ENCODE data around the gene MTNR1A.
"Not testable (repeated sequence)": the region's sequence is repeated elsewhere in the genome, so short reads cannot be mapped to it uniquely, and the experiment has no call there.

MTNR1A gene

DNA sequence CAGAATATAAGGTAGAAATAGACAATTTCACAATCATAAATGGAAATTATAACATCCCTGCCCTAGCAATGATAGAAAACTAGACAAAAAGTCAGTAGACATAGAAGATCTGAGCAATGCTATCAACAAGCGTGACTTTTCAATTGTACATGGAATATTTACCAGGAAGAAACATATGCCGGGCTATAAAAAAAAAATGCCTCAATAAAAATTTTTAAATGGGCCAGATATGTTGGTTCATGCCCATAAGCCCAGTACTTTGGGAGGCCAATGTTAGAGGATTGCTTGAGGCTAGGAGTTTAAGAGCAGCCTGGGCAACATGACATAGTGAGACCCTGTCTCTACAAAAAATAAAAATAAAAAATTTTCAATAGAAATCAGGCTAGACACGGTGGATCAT, 5.3 kb upstream of the MTNR1A start:
- no peak for DNase-seq

DNA sequence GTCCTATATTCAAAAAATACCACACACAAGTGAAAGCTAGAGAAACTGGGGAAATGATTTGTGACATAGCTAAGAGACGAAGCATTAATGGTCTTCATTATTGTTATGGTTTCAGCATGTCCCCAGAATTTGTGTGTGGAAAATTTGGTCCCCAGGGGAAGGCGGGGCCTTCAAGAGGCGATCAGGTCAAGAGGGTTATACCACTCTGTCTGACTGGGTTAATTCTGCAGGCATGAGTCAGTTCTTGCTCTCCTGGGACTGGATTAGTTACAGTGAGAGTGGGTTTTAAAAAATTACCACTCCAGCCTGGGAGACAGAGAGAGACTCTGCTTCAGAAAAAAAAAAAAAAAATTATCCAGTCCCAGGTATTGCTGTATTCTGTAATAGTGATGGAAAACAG, 2.1 kb upstream of the MTNR1A start:
- DNase-seq = no peak

DNA sequence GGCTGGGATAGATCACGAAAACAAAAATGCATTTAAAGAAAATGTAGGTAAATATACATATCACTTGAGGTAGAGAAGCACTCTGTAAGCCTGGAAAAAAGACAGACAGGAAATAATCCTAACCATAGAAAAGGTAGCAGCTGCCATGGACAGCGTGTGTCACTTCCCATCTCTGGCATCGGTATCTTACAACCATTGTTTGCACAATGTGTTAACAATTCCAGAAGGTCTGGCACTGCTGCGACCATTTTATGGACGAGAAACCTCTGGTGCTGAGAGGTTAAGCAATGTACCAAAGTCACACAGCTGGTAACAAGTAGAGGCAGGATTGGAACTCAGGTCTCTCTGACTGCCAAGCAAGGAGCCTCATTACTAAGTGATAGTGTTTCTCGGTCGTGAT, 1.7 kb upstream of the MTNR1A start:
- no peak for DNase-seq

DNA sequence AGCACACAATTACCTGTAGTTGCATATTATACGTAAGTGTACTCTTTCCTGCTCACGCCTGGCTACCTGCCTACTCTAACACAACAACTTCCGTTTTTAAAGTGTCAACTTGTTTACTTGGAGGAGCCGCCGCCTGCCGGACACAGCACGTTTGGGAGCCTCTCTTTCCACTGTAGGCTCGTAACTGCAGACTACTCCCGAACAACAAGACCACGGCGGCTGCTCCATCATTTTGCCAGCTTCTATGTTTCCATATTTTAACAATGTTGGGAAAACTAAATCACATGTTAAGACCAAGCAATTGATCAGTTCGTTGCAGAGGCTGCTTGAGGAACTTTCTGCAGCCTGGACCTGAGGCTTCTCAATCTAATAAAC, 841 bp downstream of the MTNR1A start:
- no peak for DNase-seq

DNA sequence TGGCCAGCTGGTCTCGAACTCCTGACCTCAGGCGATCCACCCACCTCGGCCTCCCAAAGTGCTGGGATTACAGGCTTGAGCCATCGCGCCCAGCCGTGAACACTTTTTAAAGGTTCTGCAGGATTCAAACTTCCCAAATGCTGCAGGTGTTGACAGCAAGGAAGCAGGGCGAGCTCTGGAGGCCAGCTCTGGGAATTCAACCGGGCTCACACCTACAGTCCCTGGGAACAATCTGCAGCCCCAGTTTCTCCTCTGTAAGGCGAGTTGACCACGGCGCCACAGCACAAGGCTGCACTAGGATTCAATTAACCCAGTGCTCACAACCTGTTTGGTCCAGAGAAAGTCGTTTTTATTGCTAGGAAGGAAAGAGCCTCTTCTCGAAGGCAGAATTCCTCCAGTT, 1.6 kb downstream of the MTNR1A start:
- DNase-seq = no peak

DNA sequence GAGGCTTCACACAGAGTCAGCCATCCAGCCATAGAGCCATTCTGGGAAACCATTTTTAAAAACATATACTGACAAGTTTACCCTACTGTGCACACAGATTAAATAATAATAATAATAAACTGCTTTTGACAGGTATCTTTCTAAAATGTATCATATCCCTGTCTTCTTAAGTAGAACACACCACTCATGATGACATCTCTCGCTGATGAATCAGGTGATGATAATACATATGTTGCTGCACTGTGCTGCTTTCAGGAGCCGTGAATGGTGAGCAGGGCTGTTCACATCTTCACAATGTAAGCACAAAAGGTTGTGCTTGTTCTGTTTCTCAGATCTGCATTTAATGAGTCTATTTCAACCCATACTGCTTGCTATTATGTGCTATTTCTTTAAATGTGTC, 3.5 kb downstream of the MTNR1A start:
- no peak for DNase-seq

DNA sequence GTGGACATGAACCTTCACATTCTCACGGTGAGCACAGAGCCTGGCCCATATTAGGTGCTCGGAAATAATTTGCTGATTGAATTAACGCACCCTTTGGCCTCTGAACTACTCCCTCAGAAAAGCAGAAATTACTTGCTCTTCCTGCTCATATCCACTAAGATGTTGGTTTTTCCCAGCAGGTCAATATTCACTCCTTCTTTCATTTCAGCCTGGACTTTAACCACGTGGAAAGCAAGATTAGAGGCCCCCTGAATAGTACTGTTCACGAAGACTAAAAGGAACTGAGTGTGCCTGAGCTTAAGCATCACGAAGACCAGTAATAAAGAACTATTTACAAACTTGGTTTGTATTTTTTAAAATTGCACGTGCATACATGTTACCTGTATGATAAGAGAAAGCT, 9.9 kb downstream of the MTNR1A start:
- DNase-seq = no peak

DNA sequence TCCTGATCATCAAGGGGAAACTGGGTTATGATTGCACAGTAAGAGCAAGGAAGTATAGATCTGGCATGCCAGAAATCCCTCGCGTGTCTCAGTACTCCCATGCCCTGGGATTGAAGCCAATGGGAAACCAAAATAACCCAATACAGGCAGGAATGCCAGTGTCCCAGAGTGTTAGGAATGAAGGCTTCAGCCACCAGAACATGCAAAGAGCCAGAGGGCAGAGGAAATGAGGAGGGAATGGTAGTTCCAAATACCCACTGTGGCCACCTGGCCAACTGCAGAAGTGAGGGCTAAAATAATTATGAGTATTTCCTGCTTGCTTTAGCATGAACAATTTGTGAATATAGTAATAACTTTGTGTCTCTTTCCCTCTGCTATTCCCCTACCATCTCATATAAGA, 12.2 kb downstream of the MTNR1A start:
- no peak for DNase-seq

DNA sequence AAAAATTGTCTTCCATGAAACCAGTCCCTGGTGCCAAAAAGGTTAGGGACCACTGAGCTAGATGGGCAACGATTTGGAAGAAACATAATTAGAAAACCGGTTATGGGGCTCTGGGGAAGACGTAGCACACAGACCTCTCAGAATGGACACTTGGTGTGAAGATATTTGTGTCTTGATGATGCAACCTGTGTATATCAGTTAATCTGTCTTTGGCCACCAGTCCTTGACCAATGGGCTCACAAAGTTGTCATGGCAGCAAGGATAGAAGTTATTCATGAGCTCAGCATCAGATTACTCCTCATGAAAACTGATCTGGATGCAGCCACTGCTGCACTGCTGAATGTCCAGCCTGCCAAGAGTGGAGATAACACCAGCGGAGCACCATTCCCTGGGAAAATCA, 13.6 kb downstream of the MTNR1A start:
- no peak for DNase-seq

DNA sequence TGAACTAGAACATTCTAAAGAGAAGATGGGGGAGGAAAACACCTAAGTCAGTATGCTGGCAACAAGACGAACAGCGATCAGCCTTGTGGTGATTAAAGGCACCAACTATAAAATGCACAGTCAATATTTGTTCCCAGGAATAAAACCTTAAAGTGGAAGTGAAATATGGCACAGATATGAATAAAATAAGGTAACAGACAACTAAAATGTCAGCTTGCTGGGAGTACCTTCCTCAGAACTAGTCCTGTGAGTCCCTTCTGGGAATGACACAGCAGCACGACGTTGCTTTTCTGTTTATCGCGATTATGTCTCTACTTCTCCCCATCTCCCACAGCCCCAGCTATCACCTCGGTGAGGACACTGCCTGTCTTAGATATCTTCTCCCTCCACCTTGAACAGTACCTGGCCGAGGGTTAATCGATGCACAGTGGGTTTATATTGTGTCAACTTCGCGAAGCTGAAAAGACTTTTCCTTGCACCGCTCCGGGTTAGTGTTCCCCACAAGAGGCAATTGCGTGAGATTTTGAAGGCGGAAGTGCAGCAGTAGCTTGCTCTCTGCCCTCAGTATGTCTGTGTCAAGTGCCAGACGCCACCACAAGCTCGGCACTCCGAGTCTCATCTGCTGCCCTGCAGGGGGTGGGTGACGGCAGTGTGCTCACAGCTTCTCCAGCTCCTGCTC, 17.4 kb downstream of the MTNR1A start:
- DNase-seq = no peak

DNA sequence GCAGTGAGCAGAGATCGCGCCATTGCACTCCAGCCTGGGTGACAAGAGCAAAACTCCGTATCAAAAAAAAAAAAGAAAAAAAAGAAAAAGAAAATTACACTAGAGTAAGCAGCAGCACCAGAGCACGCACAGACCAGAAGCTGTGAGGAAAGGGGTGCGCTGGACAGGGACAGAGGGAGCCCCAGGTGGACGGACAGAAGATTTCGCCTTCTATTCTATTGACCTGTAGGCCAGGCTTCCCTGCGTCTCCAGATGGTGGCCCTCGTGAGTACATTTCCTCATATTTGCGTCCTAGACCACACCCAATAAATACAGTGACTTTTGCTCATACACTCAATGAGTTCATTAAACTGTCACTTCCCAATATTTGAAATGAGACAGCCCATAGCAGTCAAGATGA, 19.1 kb downstream of the MTNR1A start:
- no peak for DNase-seq

DNA sequence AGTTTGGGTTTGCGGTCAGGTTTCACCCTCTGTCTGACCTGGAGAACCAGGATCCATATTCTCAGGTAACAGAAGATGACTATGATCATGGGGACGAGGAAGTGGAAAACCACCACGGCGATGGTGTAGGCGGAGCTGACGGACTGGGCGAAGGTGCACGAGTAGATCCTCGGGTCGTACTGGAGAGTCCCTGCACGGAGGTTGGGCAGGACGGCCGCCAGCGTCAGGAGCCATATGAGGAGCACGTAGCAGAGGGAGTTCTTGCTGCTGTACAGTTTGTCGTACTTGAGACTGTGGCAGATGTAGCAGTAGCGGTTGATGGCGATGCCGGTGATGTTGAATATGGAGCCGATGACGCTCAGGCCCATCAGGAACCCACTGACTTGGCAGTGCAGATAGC, 21.3 kb downstream of the MTNR1A start:
- no peak for DNase-seq

DNA sequence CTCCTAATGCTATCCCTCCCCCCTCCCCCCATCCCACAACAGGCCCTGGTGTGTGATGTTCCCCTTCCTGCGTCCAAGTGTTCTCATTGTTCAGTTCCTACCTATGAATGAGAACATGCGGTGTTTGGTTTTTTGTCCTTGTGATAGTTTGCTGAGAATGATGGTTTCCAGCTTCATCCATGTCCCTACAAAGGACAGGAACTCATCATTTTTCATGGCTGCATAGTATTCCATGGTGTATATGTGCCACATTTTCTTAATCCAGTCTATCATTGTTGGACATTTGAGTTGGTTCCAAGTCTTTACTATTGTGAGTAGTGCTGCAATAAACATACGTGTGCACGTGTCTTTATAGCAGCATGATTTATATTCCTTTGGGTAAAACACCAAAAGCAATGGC, 31.4 kb downstream of the MTNR1A start:
- not testable (repeated sequence) for DNase-seq

DNA sequence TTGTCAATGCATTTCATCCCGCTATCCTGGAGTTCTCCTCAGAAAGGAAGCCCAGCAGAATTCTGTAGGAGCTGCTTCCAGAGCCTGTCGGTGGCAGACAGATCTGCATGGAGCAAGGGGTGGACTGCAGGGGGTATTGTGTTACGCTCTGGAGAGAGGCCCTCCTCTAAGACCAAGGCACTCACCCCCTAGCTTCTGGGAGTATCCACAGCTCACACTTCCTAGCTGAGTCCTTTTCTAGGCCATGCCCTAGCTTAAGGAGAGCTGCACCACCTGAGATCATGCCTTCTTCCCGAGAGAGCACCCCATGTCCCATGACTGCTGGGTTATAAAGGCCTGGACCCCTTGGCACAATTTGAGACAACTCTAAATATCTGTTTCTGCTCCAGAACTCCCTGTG, 39.1 kb downstream of the MTNR1A start:
- DNase-seq = no peak

DNA sequence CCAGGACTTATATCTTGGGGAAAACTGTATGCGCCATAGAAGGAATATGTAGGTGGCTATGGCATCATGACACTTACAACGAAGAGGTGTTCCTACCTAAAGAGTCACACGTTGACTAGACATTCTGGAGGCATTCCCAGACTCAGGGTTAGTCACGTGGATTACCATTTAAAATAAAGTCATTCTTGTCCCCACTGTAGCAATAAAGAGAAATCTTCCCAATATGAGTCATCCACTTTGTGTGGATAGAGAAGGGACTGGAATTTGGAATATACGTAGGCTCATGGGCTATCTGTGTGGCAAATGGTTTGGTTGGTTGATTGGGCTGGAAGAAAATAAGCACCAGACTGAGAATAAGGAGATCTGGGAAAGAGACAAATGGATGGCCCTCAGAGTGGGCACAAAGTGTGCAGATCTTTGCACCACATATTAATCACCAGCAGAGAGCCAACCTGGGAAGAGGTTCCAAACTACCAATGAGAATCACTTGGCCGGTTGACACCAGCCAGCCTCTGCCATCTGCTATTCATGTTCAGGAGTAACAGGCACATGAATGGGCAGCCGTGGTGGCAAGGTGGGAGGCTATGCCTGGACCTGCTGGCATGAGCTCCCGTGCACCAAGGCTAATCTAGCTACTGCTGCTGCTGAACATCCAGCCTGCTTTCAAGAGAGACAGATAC, 41.0 kb downstream of the MTNR1A start:
- DNase-seq = no peak

DNA sequence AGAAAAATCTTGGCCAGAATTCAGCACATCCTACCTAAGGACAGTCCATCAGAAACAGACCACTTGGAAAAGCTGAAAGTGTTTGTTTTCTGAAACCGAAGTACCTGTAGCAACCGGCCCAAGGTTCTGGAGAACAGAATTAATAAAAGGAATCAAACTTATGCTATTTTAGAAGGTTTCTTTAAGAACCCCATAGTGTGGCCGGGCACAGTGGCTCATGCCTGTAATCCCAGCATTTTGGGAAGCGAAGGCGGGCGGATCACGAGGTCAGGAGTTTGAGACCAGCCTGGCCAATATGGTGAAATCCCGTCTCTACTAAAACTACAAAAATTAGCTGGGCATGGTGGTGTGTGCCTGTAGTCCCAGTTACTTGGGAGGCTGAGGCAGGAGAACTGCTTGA, 50.6 kb downstream of the MTNR1A start:
- not testable (repeated sequence) for DNase-seq

DNA sequence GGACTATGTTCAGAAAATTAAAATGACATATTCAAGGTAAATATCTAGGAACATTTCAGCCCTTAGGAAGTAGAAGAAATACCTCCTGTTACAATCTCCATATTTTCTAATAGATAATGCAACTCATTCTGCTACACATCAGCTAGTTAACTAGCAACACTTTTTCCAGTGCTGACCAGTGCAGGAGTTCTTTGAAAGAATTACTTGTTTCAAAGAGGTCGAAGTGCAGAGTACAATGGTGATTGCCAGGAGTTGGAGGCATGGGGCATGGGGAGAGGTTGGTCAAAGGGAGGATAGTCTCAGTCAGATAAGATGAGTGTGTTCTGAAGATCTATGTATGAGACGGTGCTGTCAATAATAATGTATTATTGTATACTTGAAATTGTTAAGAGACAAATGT, 53.1 kb downstream of the MTNR1A start:
- no peak for DNase-seq

DNA sequence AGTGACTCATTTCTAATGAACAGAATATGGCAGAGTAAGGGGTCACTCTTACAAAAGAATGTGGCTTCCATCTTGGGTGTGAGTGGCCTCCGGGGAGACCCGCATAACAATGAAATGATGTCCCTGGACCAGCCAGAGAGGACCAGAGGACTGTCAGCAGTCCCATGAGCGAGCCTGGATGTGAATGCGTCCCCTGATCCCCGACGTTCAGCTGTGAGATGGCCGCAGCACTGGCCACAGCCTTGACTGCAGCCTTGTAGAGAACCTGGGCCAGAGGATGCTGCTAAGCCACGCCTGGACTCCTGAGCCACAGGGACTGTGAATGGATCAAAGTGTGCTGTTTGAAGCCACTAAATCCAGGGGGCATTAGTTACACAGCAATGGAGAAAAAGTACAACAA, 53.8 kb downstream of the MTNR1A start:
- no peak for DNase-seq

DNA sequence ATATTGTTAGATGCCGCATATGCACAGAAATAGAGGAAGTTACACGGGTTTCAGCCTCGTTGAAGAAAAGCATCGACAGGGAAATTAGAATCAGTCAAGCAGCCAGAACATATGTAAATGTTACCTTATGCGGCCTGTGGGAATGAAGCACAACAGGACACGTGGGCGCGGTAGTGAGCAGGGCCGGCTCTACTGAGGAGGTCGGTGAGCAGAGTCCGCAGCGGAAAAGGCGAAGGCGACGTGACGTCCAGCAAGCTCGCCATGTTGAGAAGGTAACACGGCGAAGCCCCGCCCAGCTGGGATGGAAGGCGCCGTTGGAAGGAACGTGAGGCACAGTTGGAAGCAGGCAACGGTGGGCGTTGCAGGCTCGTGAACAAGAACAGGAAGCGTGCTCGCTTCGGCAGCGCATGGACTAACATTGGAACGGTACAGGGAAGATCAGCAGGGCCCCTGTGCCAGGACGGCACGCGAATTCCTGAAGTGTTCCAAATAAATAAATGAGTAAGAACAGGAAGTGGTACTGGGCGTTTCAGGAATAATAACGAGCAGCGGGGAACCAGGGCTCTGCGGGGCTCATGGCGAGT, 54.6 kb downstream of the MTNR1A start:
- no peak for DNase-seq

DNA sequence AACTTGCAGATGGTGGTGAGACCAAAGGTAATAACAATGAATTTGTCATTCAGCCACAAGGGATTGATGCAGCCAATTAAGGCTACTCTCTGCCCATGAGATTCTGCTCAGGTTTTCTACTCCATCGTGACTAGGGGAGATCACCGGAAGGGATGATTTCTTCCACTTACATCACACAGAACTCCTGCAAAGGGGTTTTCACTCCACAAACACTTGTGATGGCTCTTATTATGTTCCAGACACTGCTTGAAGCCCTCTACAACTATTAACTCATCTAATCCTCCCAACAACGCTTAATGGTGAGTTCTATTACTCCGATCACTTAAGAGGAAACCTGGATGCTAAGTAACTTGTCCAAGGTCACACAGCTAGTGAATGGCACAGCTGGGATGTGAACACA, 55.9 kb downstream of the MTNR1A start:
- no peak for DNase-seq

DNA sequence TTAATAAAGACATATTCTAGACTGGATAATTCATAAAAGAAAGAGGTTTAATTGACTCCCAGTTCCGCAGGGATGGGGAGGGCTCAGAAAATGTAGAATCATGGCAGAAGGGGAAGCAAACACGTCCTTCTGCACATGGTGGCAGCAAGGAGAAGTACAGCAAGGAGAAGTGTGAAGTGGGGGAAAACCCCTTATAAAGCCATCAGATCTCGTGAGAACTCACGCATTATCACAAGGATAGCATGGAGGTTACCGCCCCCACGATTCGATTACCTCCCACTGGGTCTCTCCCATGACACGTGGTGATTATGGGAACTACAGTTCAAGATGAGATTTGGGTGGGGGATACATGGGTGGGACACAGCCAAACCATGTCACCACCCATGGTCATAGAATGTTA, 58.3 kb downstream of the MTNR1A start:
- no peak for DNase-seq

DNA sequence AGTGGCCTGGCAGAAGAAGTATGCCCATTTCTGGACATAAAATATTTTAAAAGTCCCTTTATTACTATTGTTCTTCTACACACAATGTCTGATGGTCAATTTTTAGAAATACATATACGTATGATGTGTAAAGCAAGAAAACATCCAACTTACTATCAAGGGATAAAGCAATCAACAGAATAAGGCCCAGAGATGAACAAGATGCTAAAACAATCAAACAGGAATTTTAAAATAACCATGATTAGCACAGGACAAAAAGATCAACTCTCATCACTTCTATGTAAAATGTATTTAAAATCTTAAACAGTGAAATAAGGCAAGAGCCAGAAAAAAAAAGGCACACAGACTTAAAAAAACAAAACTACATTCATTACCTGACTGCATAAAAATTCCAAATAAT, 60.9 kb downstream of the MTNR1A start:
- DNase-seq = no peak

DNA sequence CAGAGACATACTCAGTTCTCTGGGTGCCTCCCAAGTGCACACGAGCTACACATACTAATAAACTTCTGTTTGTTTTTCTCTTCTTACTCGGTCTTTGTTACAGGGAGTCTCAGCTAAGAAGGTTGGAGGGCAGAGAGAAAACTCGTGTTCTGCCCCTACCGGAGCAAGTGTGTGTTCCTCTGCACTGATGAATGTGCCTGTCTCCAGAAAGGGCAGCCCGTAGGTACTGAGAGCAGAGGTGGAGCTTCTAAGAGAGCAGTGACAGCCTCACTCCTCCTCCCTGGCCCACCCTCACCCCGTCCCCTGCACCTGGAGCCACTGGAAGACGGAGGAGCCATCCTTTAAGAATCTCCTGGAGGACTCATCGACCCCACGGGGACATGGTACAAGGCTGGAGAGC, 67.6 kb downstream of the MTNR1A start:
- DNase-seq = no peak

DNA sequence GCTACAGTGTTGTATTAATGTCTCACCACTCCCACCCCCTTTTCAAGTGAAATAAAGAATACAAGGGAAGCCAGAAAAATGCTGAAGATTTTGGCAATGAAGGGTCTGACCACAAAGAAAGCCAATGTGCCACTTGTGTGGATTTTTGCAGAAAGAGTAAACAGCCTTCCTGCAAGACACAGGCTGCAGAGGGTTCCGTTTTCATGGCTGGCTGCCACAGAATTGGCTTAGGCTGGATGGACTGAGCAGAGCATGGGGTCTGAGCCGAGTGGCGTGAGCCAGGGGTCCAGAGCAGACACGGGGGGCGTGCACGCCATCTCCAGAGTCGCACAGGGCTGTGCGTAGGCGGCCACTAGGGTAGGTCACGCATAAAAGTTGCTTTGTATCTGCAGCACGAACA, 69.2 kb downstream of the MTNR1A start:
- DNase-seq = no peak

DNA sequence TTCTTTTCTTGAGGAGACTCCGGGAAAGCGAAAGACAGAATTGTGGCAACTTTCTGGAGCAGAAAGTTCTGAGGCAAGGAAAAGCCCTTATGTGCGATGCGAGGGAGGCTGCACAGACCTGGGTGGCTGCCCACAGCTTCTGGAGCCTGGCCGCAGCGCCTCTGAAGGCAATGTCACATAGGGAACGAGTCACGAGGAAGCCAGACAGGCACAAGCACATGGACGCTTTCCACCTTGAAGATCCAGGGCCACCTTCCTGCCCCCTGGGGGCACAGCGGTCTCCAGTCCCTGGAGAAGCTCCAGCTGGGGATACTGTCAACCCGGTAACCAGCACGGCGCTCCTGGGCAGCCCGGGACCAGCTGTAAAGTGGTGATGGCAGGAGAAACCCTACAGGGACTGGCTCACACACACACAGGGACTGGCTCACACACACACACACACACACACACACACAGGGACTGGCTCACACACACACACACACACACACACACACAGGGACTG, 69.8 kb downstream of the MTNR1A start:
- DNase-seq = no peak
